Measurements from ENCODE around the gene FTL.

FTL gene

DNA sequence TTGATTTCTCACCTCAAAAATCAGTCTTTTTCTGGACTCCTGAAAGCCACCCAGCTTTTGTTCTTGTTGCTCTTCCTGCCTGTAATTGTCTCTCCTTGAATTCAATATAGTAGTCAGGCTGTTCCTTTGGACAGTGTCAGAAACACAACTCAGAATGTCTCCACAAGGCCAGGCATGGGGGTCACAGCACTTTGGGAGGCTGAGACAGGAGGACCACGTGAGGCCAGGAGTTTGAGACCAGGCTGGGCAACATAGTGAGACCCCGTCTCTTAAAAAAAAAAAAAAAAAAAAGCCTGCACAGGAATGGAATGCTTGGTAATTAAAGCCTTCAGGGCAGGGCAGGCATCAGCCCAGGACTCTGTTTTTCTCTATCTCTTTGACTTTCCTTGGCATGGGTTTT, 19.3 kb upstream of the FTL start:
- no peak for DNase-seq (ENCODE audit: low read depth)

DNA sequence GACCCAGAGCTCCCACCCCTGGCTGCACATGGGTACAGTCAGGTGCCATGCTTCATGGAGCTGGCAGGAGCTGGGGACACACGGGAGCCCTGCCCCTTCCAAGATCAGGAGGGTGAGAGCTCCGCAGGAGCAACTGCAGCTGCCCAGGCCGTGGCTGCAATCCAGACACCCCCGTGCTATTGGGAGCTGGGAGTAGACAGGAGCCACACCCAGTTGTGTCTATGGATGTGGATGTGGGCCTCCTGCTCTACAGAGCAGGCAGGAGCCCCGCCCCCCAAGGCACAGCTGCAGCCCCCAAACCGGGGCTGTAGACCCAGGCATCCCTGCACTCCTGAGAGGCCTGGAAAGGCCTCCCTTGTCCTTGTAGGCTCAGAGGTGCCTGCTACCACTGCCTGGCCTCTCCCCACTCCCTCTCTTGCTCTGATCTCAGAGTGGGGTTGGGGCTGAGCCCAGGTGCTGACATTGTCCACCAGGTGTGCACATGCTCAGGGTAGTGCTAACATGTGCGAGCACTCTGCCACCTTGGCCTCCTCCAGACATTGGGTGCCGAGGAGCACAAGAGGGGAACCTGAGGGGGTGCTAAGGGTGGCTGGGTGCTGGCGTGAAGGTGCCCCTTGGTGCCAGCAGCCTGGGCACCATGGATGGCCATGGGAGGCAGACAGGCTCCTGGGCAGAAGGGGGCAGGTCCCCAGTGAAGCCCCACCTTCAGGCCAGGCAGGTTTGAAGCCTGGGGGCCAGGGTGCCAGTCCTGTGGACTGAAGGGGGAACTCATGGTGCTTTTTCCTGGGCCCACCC, 18.4 kb upstream of the FTL start:
- DNase-seq (ENCODE audit: low read depth) = no peak

DNA sequence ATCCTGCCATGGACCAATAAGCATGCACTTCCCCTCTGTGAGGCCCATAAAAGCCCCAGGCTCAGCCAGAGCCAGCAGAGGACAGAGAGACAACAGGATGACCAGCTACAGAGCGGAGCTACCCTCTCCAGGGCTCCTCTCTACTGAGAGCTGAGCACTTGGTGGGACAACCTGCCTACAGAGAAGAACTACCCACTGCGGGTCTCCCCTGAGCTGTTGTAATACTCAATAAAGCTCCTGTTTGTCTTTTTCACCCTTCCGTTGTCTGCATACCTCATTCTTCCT, 17.9 kb upstream of the FTL start:
- no peak for DNase-seq (ENCODE audit: low read depth)

DNA sequence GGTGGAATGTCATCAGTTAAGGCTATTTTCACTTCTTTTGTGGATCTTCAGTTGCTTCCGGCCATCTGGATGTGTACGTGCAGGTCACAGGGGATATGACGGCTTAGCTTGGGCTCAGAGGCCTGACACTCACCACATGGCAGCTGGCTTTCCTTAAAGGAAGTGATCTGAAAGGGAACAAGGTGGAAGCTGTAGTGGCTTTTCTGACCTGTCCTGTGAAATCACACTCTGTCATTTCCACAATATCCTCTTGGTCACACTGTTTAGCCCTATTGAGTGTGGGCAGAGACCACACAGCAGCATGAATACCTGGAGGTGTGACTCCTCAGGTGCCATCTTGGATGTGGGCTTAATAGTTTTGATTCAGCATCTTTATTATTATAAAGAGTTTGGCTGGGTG, 14.9 kb upstream of the FTL start:
- no peak for DNase-seq (ENCODE audit: low read depth)

GRCh38 chr19:48950830-48951519, 14.1 kb upstream of the FTL start:
- DNase-seq (ENCODE audit: low read depth) = no peak

DNA sequence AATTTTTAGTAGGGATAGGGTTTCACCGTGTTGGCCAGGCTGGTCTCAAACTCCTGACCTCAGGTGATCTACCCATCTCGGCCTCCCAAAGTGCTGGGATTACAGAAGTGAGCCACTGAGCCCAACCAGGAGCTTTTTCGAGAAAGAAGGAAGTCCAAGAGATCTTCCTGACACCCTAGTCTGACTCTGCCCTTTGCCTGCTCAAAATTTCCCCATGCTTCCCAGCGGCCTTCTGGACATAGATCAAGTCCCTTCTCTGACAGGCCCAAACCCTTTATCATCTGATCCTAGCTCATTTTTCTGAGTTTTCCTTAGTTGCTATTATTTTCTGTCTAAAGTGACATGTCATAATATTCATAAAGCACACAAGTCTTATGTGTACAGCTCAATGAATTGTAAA, 12.0 kb upstream of the FTL start:
- no peak for DNase-seq (ENCODE audit: low read depth)

DNA sequence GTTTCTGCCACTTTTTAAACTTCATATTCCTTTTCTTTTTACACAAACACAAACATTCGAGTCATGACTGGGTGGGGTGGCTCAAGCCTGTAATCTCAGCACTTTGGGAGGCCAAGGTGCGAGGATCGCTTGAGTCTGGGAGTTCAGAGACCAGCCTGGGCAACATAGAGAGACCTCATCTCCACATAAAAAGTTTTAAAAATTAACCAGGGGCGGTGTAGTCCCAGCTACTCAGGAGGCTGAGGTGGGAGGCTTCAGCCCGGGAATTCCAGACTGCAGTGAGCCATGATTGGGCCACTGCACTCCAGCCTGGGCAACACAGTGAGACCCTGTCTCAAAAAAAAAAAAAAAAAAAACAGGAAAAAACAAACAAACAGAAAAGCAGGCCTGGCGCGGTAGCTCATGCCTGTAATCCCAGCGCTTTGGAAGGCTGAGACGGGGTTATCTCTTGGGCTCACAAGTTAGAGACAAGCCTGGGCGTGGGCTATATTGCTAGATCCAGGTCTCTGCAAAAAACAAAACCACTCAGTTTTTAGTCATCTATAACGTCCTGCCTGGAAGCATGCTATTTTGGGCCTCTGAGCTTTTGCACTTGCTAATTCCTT, 11.0 kb upstream of the FTL start:
- no peak for DNase-seq (ENCODE audit: low read depth)

GRCh38 chr19:48954595-48955307, 10.4 kb upstream of the FTL start, which contains the start of gene BAX:
BAX (plus strand) TSS chr19:48954875; CDS start chr19:48954929, 54 bp downstream.
- DNase-seq (ENCODE audit: low read depth) = peak; percentile 91

- no peak for DNase-seq (ENCODE audit: low read depth)
These were observed 9.7 kb upstream of the FTL start for GRCh38 chr19:48955308-48955958.

DNA sequence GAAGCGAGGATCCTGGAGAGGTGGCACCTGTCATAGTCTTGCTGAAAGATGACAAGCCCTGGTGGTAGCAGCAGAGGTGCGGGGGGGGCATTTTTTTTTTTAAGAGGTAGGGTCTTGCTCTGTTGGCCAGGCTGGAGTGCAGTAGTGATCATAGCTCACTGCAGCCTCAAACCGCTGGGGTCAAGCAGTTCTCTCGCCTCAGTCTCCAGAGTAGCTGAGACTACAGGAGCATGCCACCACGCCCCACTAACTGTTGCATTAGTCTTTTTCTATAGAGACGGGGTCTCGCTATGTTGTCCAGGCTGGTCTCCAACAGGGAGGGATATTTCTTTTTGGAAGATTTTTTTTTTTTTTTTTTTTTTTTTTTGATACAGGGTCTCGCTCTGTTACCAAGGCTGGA, 7.1 kb upstream of the FTL start:
- no peak for DNase-seq (ENCODE audit: low read depth)

GRCh38 chr19:48959341-48960239, 5.5 kb upstream of the FTL start:
- no peak for DNase-seq (ENCODE audit: low read depth)

- no peak for DNase-seq (ENCODE audit: low read depth)
These were observed 4.0 kb upstream of the FTL start for GRCh38 chr19:48961051-48961649.

DNA sequence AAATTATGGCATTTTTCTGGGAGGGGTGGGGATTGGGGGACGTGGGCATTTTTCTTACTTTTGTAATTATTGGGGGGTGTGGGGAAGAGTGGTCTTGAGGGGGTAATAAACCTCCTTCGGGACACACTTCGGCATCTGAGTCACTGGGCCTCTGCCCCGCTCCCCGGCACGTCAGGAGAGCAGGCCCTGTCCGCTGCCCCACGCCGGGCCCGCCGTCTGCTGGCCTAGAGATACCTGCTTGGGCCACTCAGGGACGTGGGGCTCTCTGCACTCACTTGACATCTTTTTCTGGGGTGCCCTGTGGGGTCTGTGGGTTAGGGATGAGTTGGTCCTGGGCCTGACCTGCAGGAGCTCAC, 3.5 kb upstream of the FTL start:
- no peak for DNase-seq (ENCODE audit: low read depth)

DNA sequence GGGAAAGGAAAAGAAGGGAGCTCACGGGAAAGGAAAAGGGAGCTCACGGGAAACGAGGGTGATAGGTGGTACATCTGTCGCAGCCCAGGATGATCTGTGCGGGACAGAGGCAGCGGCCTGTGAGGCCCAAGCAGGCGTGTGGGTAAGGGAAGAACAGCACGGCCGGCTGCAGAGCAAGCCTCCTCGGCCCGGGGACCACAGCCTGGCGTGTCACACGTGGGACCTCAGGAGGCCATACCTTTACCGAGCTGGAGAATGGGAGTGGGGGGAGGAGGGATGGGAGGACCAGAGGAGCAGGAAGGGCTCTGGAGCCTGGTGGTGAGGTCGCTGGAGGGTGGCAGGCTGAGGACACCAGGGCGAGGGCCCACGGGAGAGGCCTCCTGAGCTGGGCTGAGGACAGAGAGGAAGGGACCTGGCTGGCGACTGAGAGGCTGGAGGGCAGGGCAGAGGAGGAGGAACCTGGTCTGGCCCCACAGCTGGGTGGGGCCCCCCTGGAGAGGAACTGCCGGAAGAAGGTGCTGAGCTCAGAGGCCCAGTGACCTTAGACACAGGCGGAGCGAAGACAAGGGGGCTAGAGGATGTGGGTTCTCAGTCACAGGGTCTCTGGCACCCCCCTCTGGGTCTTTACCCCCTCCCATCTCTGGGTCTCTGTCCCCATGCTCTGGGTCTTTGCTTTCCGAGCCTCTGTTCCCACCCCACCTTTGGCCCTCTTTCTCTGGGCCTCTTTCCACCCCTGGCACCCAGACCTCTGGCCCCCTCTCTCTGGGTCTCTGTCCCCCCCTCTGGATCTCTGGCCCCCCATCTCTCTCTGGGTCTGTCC, 2.9 kb upstream of the FTL start:
- no peak for DNase-seq (ENCODE audit: low read depth)

DNA sequence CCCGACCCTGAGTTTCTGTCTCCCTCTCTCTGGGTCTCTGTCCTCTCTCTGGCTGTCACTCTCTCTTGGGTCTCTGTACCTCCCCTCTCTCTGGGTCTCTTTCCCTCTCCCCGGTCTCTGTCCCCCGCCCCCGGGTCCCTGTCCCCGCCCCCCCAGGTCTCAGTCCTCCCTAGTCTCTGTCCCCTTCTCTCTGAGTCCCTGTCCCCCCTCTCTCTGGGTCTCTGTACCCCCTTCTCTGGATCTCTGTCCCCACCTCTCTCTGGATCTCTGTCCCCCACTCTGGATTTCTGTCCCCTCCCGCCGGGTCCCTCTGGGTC, 2.3 kb upstream of the FTL start:
- DNase-seq (ENCODE audit: low read depth) = no peak

- DNase-seq (ENCODE audit: low read depth) = no peak
These were observed 1.5 kb upstream of the FTL start for GRCh38 chr19:48963371-48964204.

- DNase-seq (ENCODE audit: low read depth) = no peak
These were observed 687 bp upstream of the FTL start for GRCh38 chr19:48964205-48965039.

DNA sequence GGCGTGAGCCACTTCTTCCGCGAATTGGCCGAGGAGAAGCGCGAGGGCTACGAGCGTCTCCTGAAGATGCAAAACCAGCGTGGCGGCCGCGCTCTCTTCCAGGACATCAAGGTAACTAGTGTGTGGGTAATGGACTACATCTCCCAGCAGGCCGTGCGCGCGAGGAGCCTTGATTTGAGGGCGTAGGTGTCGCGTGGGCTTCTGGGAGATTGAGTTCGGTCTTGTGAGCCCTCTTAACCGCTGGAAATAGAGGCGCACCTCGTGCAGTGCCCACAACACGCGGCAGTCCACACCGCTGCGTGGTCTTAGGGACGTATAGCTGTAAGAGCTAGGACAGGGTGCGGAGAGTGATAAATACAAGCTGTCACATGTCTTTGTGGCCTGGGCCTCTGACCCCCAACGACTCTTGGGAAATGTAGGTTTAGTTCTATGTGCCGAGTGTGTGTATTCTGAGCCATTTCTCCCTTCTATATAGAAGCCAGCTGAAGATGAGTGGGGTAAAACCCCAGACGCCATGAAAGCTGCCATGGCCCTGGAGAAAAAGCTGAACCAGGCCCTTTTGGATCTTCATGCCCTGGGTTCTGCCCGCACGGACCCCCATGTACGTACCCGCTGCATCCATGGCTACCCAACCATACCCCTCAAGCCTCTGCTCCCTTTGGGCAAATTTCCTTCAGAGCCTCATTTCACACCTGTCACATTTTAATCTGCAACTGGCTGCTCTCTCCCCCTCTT, 864 bp downstream of the FTL start:
- DNase-seq (ENCODE audit: low read depth) = no peak

All from stromal cell of bone marrow (primary cell).